Measurements from ENCODE around the gene RNF220. TPM values are rescaled to one million over a fixed set of nuclear protein-coding genes. Genes with fewer than 3 reads are reported as not detected.

Gene RNF220
- total and polyA plus RNA-seq, 2 of the 13 experiments (the other 11 are each of a cell fraction or from before 2014, with no cell fraction given): 48.2 to 72.1 TPM

GRCh38 chr1:44681905-44682882 is 277.1 kb downstream of the RNF220 start (continued):
- TF ChIP-seq ZBTB40 (IDR thresholded peaks at IDR 0.05): no peak
- TF ChIP-seq ZBTB40 (CRISPR knock-in tag; IDR thresholded peaks at IDR 0.05): 0 out of 2 replicates have a peak, but pooled peaks have one; percentile 26
- TF ChIP-seq ZSCAN21 (CRISPR knock-in tag; IDR thresholded peaks at IDR 0.05; ENCODE audit: borderline replicate concordance): 0 out of 2 replicates have a peak, but pooled peaks have one; percentile 65
- TF ChIP-seq ZUFSP (CRISPR knock-in tag; IDR thresholded peaks at IDR 0.05; ENCODE audit: borderline replicate concordance): no peak
- TF ChIP-seq MBNL3 (CRISPR knock-in tag; conservative IDR thresholded peaks at IDR 0.05): no peak
- TF ChIP-seq MYC (CRISPR knock-in tag; IDR thresholded peaks at IDR 0.05; ENCODE audit: borderline replicate concordance): 0 out of 2 replicates have a peak, but pooled peaks have one; percentile 8
- TF ChIP-seq ZNF354B (CRISPR knock-in tag; IDR thresholded peaks at IDR 0.05): no peak
- TF ChIP-seq FOXJ3 (CRISPR knock-in tag; IDR thresholded peaks at IDR 0.05; ENCODE audit: borderline replicate concordance): peak; percentile 84; the same call in 1 of the 2 replicates
- no peak; the same call in 1 of the 2 replicates for TF ChIP-seq ZFP37 (CRISPR knock-in tag; IDR thresholded peaks at IDR 0.05; ENCODE audit: borderline replicate concordance)
- no peak for TF ChIP-seq GRHL1 (CRISPR knock-in tag; conservative IDR thresholded peaks at IDR 0.05)
- TF ChIP-seq SKI (IDR thresholded peaks at IDR 0.05; ENCODE audit: partially characterized antibody): peak; percentile 29
- TF ChIP-seq PCBP1 (IDR thresholded peaks at IDR 0.05; ENCODE audit: borderline replicate concordance, low read depth, low read length): no peak
- no peak; the same call in 1 of the 2 replicates for TF ChIP-seq ZNF878 (CRISPR knock-in tag; IDR thresholded peaks at IDR 0.05)
- peak; percentile 68; the same call in 1 of the 2 replicates for TF ChIP-seq ZBTB20 (CRISPR knock-in tag; IDR thresholded peaks at IDR 0.05; ENCODE audit: borderline replicate concordance, low read depth)
- TF ChIP-seq RFXANK (CRISPR knock-in tag; IDR thresholded peaks at IDR 0.05): no peak
